ENCODE measurements around the gene DOCK4.

- no peak for TF ChIP-seq POLR2A (IDR thresholded peaks at IDR 0.05)
- no peak for TF ChIP-seq CTCF (IDR thresholded peaks at IDR 0.05)
Observed at GRCh38 chr7:111997546-111997945, 208.7 kb downstream of the DOCK4 start.

Data from testis (tissue), 2 donors.